Measurements from ENCODE around the gene PAK2.

PAK2 gene

GRCh38 chr3:196875258-196875657 is 135.6 kb downstream of the PAK2 start:
- DNase-seq, result no peak
- in situ Hi-C loops (cut with MboI; ENCODE audit: low pct_unique_long_range_greater_than_20kb, low sequenced_read_pairs), result no loop called here

All from KBM-7 (cell line).